ENCODE results near the gene SLC51A. TPM values are rescaled to one million over a fixed set of nuclear protein-coding genes. Genes with fewer than 3 reads are reported as not detected.

SLC51A gene
- total and polyA plus RNA-seq, 2 of the 8 experiments (the other 6 are each of a cell fraction or from before 2014, with no cell fraction given): 6.3 to 9.8 TPM

GRCh38 chr3:196236223-196236622 lies 19.9 kb downstream of the SLC51A start:
- Histone ChIP-seq H3K56ac (replicated peaks; ENCODE audit: insufficient read length, low read depth, low read length) (no peak overlapping the region), H2AK5ac (ENCODE audit: low read depth, low read length) (no peak overlapping the region), H3K23me2 (ENCODE audit: low read depth, low read length) (no peaks in the 10 kb centered on the region), H3K36me3 (ENCODE audit: control insufficient read depth in 2 of 4, insufficient read depth in 4 of 4, low read length in 3 of 4) (peaks cover 0 to 12% (median 4%) of the 10 kb centered on the region in 4 experiments; a peak in 3 of 8 replicates), H3K79me2 (ENCODE audit: control insufficient read depth in 1 of 2, insufficient read depth in 2 of 2, low read length in 2 of 2) (no peaks in the 10 kb centered on the region), H2AFZ (ENCODE audit: low read length) (no peak overlapping the region), H4K5ac (ENCODE audit: insufficient read length, low read depth, low read length) (no peak overlapping the region), H3K4me1 (replicated peaks in 1 of 4; ENCODE audit: control insufficient read depth in 3 of 4, insufficient read depth in 4 of 4, low read length in 3 of 4) (peaks cover 0 to 3% (median under 1%) of the 10 kb centered on the region in 4 experiments; a peak in 3 of 7 replicates), H2BK5ac (ENCODE audit: low read depth, low read length) (no peak overlapping the region), H2BK120ac (replicated peaks; ENCODE audit: low read depth, low read length) (no peak overlapping the region), H3K4ac (replicated peaks; ENCODE audit: insufficient read length, low read depth, low read length) (no peak overlapping the region), H4K91ac (replicated peaks; ENCODE audit: insufficient read length, low read length) (no peak overlapping the region), H3K4me3 (ENCODE audit: extremely low read depth in 1 of 4, insufficient read depth in 2 of 4, low read depth in 3 of 4, low read length in 4 of 4) (no peak overlapping the region), H2BK20ac (ENCODE audit: low read length) (no peak overlapping the region), H3K79me1 (ENCODE audit: low read depth, low read length) (no peaks in the 10 kb centered on the region), H2BK15ac (ENCODE audit: low read length) (no peak overlapping the region), H4K20me1 (replicated peaks in 1 of 2; ENCODE audit: control insufficient read depth in 1 of 2, insufficient read depth in 2 of 2, low read length in 2 of 2) (no peaks in the 10 kb centered on the region), H3K9ac (replicated peaks in 1 of 4; ENCODE audit: extremely low read depth in 1 of 4, low read depth in 3 of 4, low read length in 3 of 4) (no peak overlapping the region), H3K27ac (ENCODE audit: low read depth, low read length) (no peak overlapping the region), H3K9me3 (ENCODE audit: insufficient read depth in 2 of 2, low read depth in 1 of 2, low read length in 1 of 2) (no peaks in the 10 kb centered on the region), H3K27me3 (replicated peaks in 1 of 4; ENCODE audit: control insufficient read depth in 3 of 4, extremely low read depth in 1 of 4, insufficient read depth in 3 of 4, low read length in 3 of 4) (no peaks in the 10 kb centered on the region), H3K23ac (ENCODE audit: insufficient read length) (no peak overlapping the region), H3K14ac (ENCODE audit: insufficient read length) (no peak overlapping the region), H3K4me2 (ENCODE audit: insufficient read depth in 1 of 2, low read depth in 2 of 2, low read length in 2 of 2) (no peak overlapping the region), H2BK12ac (ENCODE audit: low read depth, low read length) (no peak overlapping the region), H3K18ac (ENCODE audit: extremely low read depth, low read length) (no peak overlapping the region), H4K8ac (ENCODE audit: extremely low read depth, insufficient read depth, low read length) (no peak overlapping the region)
- FAIRE-seq: no peak
- no peak for DNase-seq (ENCODE audit: low read depth in 1 of 2, low spot score in 2 of 2)
- ChIA-PET CTCF (ENCODE audit: partially characterized antibody) (interaction anchor here (1.8 kb wide), 1 partner anchor 9 kb away, joined by 5 read pairs; no protein-coding TSS in a partner anchor), POLR2A (ENCODE audit: partially characterized antibody) (interaction anchor here (0.6 to 1.8 kb wide), 3 partner anchors 9 to 21 kb away, joined by 3 to 5 read pairs (median 3); no protein-coding TSS in a partner anchor)
- 90% methylated on average over 8 of the region's 8 CpGs; no CpG with 5 or more reads in 1 of the 2 experiments for WGBS, 2 experiments (ENCODE audit: extremely low coverage in 1 of 2, insufficient coverage in 1 of 2, insufficient read length in 1 of 2, insufficient replicate concordance in 2 of 2, low coverage in 1 of 2, low lambda C conversion rate in 2 of 2, missing lambda C conversion rate in 1 of 2)
- no peak for TF ChIP-seq EZH2 (IDR thresholded peaks at IDR 0.05; ENCODE audit: low read depth, low read length, severe bottlenecking)
